ENCODE measurements around the gene GPX4.

The GPX4 gene

DNA sequence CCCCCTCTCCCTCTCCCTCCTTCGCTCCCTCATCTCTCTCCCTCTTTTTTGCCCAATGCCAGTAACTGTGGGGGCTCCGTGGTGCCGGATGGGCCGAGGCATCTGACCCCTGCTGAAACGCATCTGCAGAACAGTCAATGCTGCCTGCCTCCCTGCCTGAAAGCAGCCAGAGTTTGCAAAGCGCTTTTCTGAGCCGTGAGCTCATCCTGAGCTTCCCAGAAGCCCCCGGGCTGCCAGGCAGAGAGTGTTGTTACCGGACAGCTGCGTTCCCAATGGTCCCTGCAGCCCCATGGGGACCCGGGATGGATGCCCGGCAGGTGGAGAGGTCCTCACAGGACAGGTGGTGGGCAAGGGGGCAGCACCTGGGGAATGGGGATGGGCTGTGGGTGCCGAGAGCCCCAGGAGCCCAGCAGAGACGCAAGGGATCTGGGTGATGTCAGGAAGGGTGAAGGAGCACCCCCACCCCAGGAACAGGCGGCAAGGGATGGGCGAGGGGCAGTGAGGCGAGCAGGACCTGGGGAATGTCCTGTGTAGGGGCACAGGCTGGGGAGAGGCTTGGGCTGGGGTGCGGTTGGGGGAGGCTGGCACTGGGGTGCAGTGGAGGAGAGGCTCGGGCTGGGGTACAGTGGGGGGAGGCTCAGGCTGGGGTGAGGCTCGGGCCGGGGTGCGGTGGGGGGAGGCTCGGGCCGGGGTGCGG, 33.0 kb downstream of the GPX4 start:
- no peak overlapping the region for H3K9ac ChIP-seq
- no peak overlapping the region for H3K27ac ChIP-seq

DNA sequence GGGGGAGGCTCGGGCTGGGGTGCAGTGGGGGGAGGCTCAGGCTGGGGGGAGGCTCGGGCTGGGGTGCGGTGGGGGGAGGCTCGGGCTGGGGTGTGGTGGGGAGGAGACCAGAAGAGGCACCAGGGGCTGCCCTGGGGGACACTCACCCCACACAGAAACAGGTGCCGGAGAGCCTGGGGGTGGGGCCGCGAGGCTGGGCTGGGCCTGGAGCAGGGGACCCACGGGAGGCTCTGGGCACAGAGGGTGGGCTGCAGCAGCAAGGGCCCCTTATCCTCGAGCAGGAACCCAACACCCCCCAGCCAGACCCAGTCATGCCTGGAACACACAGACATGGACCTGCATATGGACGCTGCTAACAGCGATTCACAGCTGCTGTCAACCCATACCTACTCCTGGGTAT, 34.3 kb downstream of the GPX4 start:
- Histone ChIP-seq H3K9me3 (ENCODE audit: control insufficient read depth, low read length) (no peaks in the 10 kb centered on the region), H3K27ac (no peak overlapping the region), H3K79me2 (peaks cover 23% of the 10 kb centered on the region), H3K27me3 (ENCODE audit: control insufficient read depth, insufficient read depth, low read length) (no peaks in the 10 kb centered on the region), H3K4me2 (ENCODE audit: low read length) (no peak overlapping the region), H3K36me3 (ENCODE audit: control insufficient read depth, insufficient read depth, low read length) (no peaks in the 10 kb centered on the region), H3K4me1 (no peaks in the 10 kb centered on the region), H3K4me3 (ENCODE audit: low read depth, low read length) (no peak overlapping the region), H3K9ac (no peak overlapping the region), H2AFZ (no peak overlapping the region)
- TF ChIP-seq, protein P1, sequence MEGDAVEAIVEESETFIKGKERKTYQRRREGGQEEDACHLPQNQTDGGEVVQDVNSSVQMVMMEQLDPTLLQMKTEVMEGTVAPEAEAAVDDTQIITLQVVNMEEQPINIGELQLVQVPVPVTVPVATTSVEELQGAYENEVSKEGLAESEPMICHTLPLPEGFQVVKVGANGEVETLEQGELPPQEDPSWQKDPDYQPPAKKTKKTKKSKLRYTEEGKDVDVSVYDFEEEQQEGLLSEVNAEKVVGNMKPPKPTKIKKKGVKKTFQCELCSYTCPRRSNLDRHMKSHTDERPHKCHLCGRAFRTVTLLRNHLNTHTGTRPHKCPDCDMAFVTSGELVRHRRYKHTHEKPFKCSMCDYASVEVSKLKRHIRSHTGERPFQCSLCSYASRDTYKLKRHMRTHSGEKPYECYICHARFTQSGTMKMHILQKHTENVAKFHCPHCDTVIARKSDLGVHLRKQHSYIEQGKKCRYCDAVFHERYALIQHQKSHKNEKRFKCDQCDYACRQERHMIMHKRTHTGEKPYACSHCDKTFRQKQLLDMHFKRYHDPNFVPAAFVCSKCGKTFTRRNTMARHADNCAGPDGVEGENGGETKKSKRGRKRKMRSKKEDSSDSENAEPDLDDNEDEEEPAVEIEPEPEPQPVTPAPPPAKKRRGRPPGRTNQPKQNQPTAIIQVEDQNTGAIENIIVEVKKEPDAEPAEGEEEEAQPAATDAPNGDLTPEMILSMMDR (IDR thresholded peaks at IDR 0.05): no peak

More for the DNA sequence above, 33.0 kb downstream of the GPX4 start:
- H3K4me2 ChIP-seq (ENCODE audit: low read length): no peak overlapping the region
- no peak overlapping the region for H3K4me3 ChIP-seq (ENCODE audit: low read depth, low read length)
- peaks cover 19% of the 10 kb centered on the region for H3K79me2 ChIP-seq
- no peaks in the 10 kb centered on the region for H3K27me3 ChIP-seq (ENCODE audit: control insufficient read depth, insufficient read depth, low read length)
- no peaks in the 10 kb centered on the region for H3K9me3 ChIP-seq (ENCODE audit: control insufficient read depth, low read length)
- TF ChIP-seq, protein P1 (IDR thresholded peaks at IDR 0.05): no peak
- H2AFZ ChIP-seq: no peak overlapping the region
- no peaks in the 10 kb centered on the region for H3K36me3 ChIP-seq (ENCODE audit: control insufficient read depth, insufficient read depth, low read length)
- no peaks in the 10 kb centered on the region for H3K4me1 ChIP-seq

DNA sequence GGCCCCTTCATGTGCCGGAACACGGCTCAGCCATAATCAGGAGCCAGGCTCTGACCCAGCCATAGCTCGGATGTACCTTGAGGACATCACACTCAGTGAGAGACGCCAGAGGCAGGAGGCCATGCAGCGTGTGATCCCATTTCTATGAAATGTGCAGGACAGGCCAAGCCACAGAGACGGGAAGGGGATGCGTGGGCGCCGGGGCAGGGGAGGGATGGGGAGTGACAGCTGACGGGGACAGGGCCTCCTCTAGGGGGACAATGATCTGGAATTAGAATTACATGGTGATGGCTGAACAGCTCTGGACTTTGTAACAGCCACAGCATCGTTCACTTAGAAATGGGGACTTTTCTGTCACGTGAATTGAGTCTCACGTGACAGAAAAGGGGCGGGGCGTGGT, 35.3 kb downstream of the GPX4 start:
- H3K4me1 ChIP-seq: no peaks in the 10 kb centered on the region
- H3K27ac ChIP-seq: no peak overlapping the region
- H3K9me3 ChIP-seq (ENCODE audit: control insufficient read depth, low read length): no peaks in the 10 kb centered on the region
- no peak overlapping the region for H3K4me2 ChIP-seq (ENCODE audit: low read length)
- no peaks in the 10 kb centered on the region for H3K36me3 ChIP-seq (ENCODE audit: control insufficient read depth, insufficient read depth, low read length)
- no peaks in the 10 kb centered on the region for H3K27me3 ChIP-seq (ENCODE audit: control insufficient read depth, insufficient read depth, low read length)
- TF ChIP-seq, protein P1 (IDR thresholded peaks at IDR 0.05): no peak
- no peak overlapping the region for H3K9ac ChIP-seq
- no peak overlapping the region for H3K4me3 ChIP-seq (ENCODE audit: low read depth, low read length)
- peaks cover 20% of the 10 kb centered on the region for H3K79me2 ChIP-seq
- H2AFZ ChIP-seq: no peak overlapping the region

DNA sequence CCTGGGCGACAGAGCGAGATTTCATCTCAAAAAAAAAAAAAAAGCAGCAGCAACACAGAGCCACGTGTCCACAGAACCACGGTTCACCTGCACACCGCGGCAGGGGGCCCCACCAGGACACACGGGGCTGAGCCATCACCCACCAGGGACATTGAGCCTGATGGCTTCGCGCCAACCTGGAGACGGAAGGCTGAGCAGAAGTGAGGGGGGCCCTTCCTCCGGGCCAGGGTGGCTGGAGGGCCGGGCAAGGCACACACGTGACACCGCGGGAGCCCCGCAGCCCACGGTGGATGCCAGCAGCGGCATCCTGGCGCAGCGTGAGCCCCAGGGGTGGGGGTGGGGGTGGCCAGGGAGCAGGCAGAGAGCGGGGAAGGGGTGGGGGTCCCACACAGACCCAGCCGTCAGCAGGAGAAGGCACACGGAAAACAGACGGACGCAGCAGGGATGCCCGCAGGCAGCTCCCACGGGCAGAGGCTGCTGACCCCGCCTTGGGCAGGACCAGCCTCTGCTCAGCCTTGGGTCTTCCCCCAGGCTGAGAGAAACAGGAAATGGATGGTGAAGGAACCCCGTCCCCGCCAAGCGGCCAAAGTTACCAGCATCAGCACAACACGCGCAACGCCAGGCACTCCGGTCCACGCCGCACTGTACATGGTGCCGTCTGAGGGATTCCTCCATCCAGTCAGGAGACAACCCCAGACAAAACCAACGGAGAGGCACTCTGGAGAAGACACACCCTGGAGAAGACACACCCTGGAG, 36.7 kb downstream of the GPX4 start:
- H3K4me1 ChIP-seq: no peaks in the 10 kb centered on the region
- no peak overlapping the region for H2AFZ ChIP-seq
- no peak overlapping the region for H3K4me3 ChIP-seq (ENCODE audit: low read depth, low read length)
- no peak overlapping the region for H3K9ac ChIP-seq
- no peak overlapping the region for H3K4me2 ChIP-seq (ENCODE audit: low read length)
- no peaks in the 10 kb centered on the region for H3K27me3 ChIP-seq (ENCODE audit: control insufficient read depth, insufficient read depth, low read length)
- no peaks in the 10 kb centered on the region for H3K9me3 ChIP-seq (ENCODE audit: control insufficient read depth, low read length)
- peaks cover 14% of the 10 kb centered on the region for H3K79me2 ChIP-seq
- no peaks in the 10 kb centered on the region for H3K36me3 ChIP-seq (ENCODE audit: control insufficient read depth, insufficient read depth, low read length)
- no peak overlapping the region for H3K27ac ChIP-seq
- TF ChIP-seq, protein P1 (IDR thresholded peaks at IDR 0.05): no peak
